NCI-H2196 (cell line): ENCODE data around the gene KIAA1549.

Experiments
- DNase-seq: peaks from one replicate; lab custom pipeline; 2025; ENCODE audit not compliant: unreplicated experiment; lab: John Stamatoyannopoulos, UW

KIAA1549 gene

DNA sequence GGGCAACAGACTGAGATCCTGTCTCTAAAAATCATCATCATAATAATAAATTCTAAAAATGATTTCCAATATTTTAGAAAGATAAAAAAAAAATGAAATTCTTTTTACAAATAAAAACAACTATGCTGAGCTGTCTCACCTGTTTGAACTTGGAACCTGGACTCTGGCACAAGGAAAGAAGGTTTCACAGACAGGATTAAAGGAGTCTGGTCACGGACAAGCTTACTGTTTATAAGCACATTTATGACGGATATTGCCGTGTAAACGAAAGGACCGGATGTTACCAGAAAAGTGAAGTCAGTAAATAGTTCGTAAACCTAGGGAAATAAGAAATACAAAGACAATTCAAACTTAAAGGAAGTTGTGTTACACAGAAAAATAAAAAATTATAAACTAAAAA is 70.2 kb downstream of the KIAA1549 start:
- no peak for DNase-seq

GRCh38 chr7:138907850-138908249 is 73.3 kb downstream of the KIAA1549 start:
- DNase-seq: no peak

DNA sequence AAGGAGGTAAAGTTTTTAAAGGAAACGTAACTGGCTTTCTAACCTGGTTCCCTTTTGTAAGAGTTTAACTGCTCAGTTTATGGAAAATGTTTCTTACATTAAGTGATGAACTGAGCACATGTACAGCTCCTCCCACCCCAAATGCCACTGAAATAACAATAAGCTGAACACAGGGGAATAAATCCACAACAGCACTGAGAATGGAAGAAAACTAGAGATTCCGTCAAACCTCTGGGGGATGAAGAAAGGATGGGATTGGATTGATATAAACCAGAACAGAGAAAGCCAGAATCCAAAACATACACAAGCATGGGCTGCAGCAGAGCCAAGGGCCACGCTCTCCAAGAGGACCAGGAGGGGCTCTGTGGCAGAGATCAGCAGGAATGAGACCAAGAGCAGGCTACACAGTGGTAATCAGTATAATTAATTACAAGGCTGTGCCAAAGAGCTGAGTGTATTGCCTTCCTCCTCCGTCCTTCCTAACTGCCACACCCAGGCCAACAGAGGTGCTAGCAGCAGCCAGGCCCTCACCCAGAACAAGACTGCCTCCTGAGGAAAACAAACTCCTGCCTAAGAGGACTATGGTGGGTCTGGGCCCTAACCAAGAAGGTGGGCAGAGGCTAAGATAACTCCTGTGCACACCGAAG is 73.9 kb downstream of the KIAA1549 start:
- no peak for DNase-seq

- no peak for DNase-seq
These were observed 77.2 kb downstream of the KIAA1549 start for GRCh38 chr7:138903859-138904435.

DNA sequence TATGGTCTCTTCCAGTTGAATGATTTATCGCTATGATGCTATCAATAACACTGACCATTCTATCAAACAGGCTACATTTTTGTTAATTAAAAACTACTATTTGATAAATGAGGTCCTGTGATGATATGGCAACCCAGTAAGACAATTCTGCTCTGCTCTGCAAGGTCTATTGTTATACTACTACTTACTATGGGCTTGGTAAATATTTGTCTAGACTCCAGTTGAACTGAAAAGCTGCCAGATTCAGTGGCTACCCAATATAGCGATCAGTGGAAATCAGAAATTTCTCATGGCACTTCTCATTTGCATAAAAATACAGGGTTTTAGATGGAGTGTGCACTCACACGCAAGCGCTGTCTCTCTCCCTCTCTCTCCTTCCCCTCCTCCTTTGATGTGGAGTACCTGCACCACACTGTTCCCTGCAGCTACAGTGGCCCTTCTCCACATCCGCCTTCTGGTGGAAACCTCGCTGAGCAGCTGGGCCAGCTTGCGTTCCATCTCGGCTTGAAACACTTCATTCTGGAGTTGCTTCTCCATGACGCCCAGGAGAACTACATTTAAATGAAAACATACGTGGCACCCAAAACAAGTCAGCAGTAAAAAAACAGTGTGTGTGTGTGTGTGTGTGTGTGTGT is 77.9 kb downstream of the KIAA1549 start:
- DNase-seq: no peak

- DNase-seq: no peak
These were observed 79.0 kb downstream of the KIAA1549 start for GRCh38 chr7:138902161-138902560.

DNA sequence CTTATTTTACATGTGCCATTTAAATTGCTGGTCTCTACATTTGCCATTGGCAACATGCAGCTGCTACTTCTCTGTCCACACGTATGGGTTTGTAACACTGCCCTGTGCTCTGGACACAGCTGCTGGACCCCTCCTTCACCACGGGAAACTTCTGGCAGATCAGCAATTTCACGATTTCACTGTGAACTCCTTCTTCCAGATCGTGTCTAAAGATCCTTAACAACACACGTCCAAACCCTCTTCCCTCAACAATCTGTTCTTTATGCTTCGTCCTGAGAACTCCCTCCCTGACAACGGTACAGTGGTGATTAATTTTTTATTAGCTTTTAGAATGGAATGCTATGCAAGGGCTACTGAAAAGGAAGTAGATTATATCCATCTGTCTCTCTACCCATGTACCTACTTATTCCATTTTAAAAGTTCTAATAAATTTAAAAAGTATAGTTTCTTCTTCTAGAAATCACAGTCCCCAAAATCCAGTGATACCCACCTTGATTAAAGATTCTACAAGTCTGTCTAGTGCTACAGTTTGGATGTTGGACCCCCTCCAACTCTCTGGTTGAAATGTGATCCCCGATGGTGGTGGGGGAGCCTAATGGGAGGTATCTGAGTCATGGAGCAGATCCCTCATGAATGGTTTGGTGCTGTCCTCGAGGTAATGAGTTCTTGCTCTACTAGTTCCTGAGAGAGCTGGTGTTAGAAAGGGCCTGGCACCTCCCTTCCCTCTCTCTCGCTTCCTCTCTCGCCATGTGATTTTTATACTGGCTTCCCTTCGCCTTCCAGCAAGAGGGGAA is 81.0 kb downstream of the KIAA1549 start:
- no peak for DNase-seq

GRCh38 chr7:138898802-138899201 is 82.4 kb downstream of the KIAA1549 start:
- DNase-seq: no peak

- no peak for DNase-seq
These were observed 82.9 kb downstream of the KIAA1549 start for GRCh38 chr7:138898255-138898654.

- no peak for DNase-seq
These were observed 85.5 kb downstream of the KIAA1549 start for GRCh38 chr7:138895679-138896078.

GRCh38 chr7:138893258-138893657 is 87.9 kb downstream of the KIAA1549 start:
- DNase-seq: no peak

DNA sequence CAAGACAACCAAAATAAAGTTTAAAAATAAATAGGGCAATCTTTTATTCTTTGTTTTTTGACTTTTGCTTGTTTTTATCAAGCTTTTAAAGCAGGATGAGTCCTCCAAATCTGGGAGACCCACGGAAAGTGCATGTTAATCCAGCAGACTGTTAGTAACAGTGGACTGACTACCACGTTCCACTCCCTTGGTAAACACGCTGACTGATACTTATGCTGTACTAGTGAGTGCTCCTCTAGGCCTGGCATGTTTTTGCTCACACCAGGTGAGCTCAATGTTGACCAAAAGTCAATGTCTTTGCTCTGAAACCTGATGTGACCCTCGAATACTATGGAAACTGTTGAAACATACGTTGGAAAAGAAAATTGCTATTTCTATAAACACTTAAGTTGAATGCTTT is 88.4 kb downstream of the KIAA1549 start:
- no peak for DNase-seq

- DNase-seq: no peak
These were observed 89.1 kb downstream of the KIAA1549 start for GRCh38 chr7:138892006-138892630.

DNA sequence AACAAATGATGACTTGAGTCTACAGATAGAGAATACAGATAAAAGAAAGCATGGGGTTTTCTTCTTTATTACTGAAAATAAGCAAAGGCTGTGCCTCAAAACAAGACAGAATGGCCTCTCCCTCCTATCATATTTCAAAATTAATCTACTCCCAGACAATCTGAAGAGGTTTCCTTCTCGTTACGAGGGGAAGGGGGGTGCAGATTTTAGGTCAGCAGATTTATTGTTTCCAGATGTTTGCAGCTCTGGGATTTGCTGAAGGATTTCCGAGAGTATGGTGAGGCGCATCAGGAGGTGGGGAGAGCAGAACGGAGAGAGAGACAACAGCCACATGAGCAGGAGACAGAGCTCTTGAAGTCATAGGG is 89.8 kb downstream of the KIAA1549 start:
- DNase-seq: no peak

GRCh38 chr7:138890499-138891445 is 90.4 kb downstream of the KIAA1549 start:
- peak; percentile 8 for DNase-seq

DNA sequence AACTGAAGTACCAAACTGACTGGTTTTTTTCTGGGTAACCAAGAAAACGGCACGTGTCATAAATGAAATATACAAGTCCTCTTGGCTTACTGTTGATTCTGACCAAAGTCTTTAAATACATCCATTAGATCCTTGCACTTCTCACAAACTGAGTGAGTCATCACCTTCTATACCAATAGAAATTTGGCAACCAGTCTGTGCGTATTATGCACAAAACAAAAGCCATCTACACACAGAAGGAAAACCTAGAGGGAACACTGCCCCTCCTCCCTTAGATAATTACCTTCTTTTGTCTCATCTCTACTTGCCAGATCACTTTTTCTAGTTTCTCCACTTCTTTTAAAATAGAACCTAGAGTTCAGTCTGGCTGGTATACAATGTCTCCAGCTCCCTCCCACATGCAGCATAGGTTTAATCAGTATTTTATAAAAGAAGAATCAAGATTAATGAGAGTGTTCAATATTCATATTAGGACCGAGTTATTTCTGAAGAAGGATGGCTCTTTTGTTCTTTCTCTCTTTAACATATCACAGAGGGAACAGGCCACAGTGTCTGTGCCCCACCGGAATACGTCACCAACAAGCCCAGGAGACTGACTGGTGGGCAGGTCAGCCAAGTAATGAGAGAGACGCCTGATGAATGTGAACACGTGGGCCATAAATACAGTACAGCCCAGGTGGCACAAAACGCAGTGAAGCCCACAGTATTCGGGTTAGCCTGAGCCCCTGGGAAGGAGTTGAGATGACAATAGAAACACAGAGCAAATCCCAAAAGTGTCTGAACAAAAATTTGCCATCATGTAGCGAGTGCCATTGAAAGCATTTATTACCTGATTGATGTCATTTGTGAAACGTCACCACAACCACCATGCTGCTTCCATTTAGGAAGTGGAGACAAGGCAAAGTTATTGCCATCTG is 91.3 kb downstream of the KIAA1549 start:
- DNase-seq: peak; percentile 44

- no peak for DNase-seq
These were observed 93.1 kb downstream of the KIAA1549 start for GRCh38 chr7:138887872-138888656.

GRCh38 chr7:138887085-138887710 is 94.0 kb downstream of the KIAA1549 start:
- no peak for DNase-seq
